LHCN-M2 (cell line): ENCODE results near the gene ZNF208. TPM values are rescaled to one million over a fixed set of nuclear protein-coding genes. Genes with fewer than 3 reads are reported as not detected.
"Not testable (repeated sequence)": the region's sequence is repeated elsewhere in the genome, so short reads cannot be mapped to it uniquely, and the experiment has no call there.

Source experiments
- DNase-seq: peaks from one replicate; pipeline ENCODE4 v3.0.0-alpha.2; 2012; ENCODE audit warnings: low read depth
- total RNA-seq: library from RNA; depleted of rRNA; stranded (reverse); fragments of >200 nt; gene quantifications from 2 replicates; pipeline ENCODE4 v1.2.3, GENCODE V29; 2014; rRNA removed

Gene ZNF208
- total RNA-seq, 1 experiment from 2014 or later = not detected

DNA sequence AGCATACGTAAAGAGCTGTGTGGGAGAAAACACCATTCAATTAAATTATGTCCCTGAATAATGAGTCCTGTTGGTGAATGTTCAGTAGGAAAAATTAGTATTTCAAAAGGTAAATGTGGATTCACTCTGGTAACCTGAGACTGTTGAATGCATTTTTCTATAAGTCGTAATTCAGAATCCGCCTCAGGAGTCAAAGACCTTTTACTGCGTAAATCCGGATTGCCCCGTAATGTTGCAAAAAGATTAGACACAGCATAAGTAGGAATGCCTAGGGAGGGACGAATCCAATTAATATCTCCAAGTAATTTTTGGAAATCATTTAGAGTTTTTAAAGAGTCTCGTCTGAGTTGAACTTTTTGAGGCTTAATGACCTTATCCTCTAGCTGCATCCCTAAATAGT lies 126.0 kb downstream of the ZNF208 start:
- not testable (repeated sequence) for DNase-seq

DNA sequence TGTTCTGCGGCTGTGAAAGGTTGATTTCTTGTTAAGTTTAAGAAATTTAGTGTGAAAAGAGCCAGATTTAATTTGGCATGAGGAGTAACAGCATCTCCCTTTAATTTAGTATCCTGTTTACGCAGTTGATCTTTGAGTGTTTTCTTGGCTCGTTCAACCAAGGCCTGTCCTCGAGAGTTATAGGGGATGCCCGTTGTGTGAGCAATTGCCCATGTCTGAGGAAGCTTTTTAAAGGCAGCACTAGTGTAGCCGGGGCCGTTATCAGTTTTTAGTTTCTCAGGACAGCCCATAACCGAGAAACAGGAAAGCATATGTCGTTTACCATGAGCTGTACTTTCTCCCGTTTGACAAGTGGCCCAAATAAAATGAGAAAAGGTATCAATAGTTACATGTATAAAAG lies 127.2 kb downstream of the ZNF208 start:
- no peak for DNase-seq

Other genes starting within 250 kb of the ZNF208 start
- gene ZNF100, start 243.4 kb downstream of the ZNF208 start, total RNA-seq = 8.3 and 8.8 TPM in 2 replicates
- 10.3 and 10.8 TPM in 2 replicates for gene ZNF43, start 174.8 kb downstream of the ZNF208 start, total RNA-seq
- not detected in 2 replicates for gene ZNF257, start 41.5 kb upstream of the ZNF208 start, total RNA-seq
- gene ZNF676, start 186.0 kb upstream of the ZNF208 start, total RNA-seq = not detected in 2 replicates